Measurements from ENCODE around the gene ZBTB24. TPM values are rescaled to one million over a fixed set of nuclear protein-coding genes. Genes with fewer than 3 reads are reported as not detected.

ZBTB24 gene
- total RNA-seq, 1 experiment from 2014 or later: 27.3 TPM

DNA sequence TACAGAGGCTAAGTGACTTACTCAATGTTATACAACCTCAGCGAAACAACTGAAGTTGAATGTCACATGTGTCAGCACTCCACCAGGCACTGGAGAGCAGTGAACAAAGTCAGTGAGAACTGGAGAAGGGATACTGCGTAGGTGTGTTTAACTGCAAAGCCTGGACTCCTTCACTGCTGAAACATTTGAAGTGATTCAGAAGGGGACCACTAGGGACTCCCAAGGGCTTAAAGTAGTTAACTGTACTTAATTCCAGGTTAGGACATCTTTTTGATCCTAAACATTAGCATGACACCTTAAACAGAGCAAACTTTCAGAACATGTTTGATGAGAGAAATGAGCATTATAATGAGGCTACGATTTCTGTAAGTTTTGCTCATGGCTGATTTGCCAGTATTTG, 45.0 kb upstream of the ZBTB24 start:
- H3K4ac ChIP-seq (ENCODE audit: low read depth, low read length): no peak overlapping the region
- TF ChIP-seq CTCF (conservative IDR thresholded peaks at IDR 0.05): peak; percentile 63
- H3K27ac Mint-ChIP-seq: no peak overlapping the region; a peak in 1 of 7 replicates
- H2BK5ac ChIP-seq (ENCODE audit: insufficient read length, low read length): no peak overlapping the region
- H3K23me2 ChIP-seq (ENCODE audit: insufficient read length, low read depth, low read length, poor library complexity, severe bottlenecking): no peaks in the 10 kb centered on the region
- no peak overlapping the region for H2AFZ ChIP-seq (ENCODE audit: low read length)
- no peak overlapping the region for H2AK5ac ChIP-seq (ENCODE audit: insufficient read length, low read length)
- no peaks in the 10 kb centered on the region for H3K27me3 Mint-ChIP-seq (ENCODE audit: low read depth)
- H3K27me3 ChIP-seq (ENCODE audit: insufficient read depth, low read length): no peaks in the 10 kb centered on the region
- no peak overlapping the region for H4K8ac ChIP-seq (replicated peaks; ENCODE audit: insufficient read length, low read depth, low read length)
- H3K18ac ChIP-seq (ENCODE audit: insufficient read length, low read depth, low read length): no peak overlapping the region
- DNase-seq: no peak
- H4K91ac ChIP-seq (ENCODE audit: insufficient read length, low read depth, low read length): no peak overlapping the region
- H3K9me3 ChIP-seq (ENCODE audit: control insufficient read depth, low read depth, low read length): no peaks in the 10 kb centered on the region
- H4K20me1 ChIP-seq (ENCODE audit: control insufficient read depth, insufficient read depth, insufficient read length): no peaks in the 10 kb centered on the region
- H3K4me2 ChIP-seq (ENCODE audit: insufficient read depth, insufficient read length, low read length): no peak overlapping the region
- H3K23ac ChIP-seq (ENCODE audit: insufficient read length, low read depth, low read length): no peak overlapping the region
- H3K27ac ChIP-seq (ENCODE audit: insufficient read length, low read depth, low read length): no peak overlapping the region
- peaks cover 8 to 12% of the 10 kb centered on the region in 2 experiments; a peak in 3 of 4 replicates for H3K4me1 Mint-ChIP-seq
- H2BK20ac ChIP-seq (ENCODE audit: low read depth, low read length, poor library complexity, severe bottlenecking): no peak overlapping the region
- H3K79me2 ChIP-seq (ENCODE audit: insufficient read depth, low read length): no peaks in the 10 kb centered on the region
- H2BK120ac ChIP-seq (ENCODE audit: low read depth, low read length, poor library complexity, severe bottlenecking): no peak overlapping the region
- H3K56ac ChIP-seq (ENCODE audit: insufficient read length, low read depth, low read length): no peak overlapping the region
- no peak overlapping the region for H2BK12ac ChIP-seq (ENCODE audit: insufficient read length, low read depth, low read length)
- H4K5ac ChIP-seq (ENCODE audit: insufficient read length, low read depth, low read length): no peak overlapping the region
- H3K4me1 ChIP-seq (ENCODE audit: insufficient read depth, low read length): no peaks in the 10 kb centered on the region
- H3K9me3 Mint-ChIP-seq: peaks cover 18 to 19% of the 10 kb centered on the region in 2 experiments
- no peak overlapping the region for H3K9ac ChIP-seq (ENCODE audit: extremely low read depth, insufficient read length, low read length)
- no peaks in the 10 kb centered on the region for H3K79me1 ChIP-seq (ENCODE audit: insufficient read depth, low read depth, low read length, poor library complexity, severe bottlenecking)
- no CpG with 5 or more reads among the region's 3 CpGs for WGBS (ENCODE audit: extremely low coverage, insufficient read length, low lambda C conversion rate)
- no peak overlapping the region for H3K4me3 Mint-ChIP-seq
- peaks cover 10 to 30% (median 11%) of the 10 kb centered on the region in 3 experiments for H3K36me3 Mint-ChIP-seq (ENCODE audit: insufficient read depth in 1 of 3, low read depth in 3 of 3)
- no peak overlapping the region for H3K14ac ChIP-seq (ENCODE audit: insufficient read depth, low read length)
- H2BK15ac ChIP-seq (ENCODE audit: low read depth, low read length): no peak overlapping the region
- no peak overlapping the region for H3T11ph ChIP-seq (ENCODE audit: low read length)

Measured in H9 (cell line).